ENCODE measurements around the gene GSTM4. TPM values are rescaled to one million over a fixed set of nuclear protein-coding genes. Genes with fewer than 3 reads are reported as not detected.

GSTM4 gene
- total RNA-seq, 1 experiment from 2014 or later, result 21.7 TPM

- no peak for DNase-seq (ENCODE audit: low read depth)
- in situ Hi-C loops (cut with HindIII; ENCODE audit: low pct_unique_long_range_greater_than_20kb, low sequenced_read_pairs), result no loop called here
Measured at GRCh38 chr1:109623601-109624161, 32.2 kb upstream of the GSTM4 start.

GRCh38 chr1:109624201-109625010, 31.5 kb upstream of the GSTM4 start:
- in situ Hi-C loops (cut with HindIII; ENCODE audit: low pct_unique_long_range_greater_than_20kb, low sequenced_read_pairs), result no loop called here
- DNase-seq (ENCODE audit: low read depth), result no peak

- in situ Hi-C loops (cut with HindIII; ENCODE audit: low pct_unique_long_range_greater_than_20kb, low sequenced_read_pairs), result no loop called here
- no peak for DNase-seq (ENCODE audit: low read depth)
Measured at GRCh38 chr1:109625176-109625575, 30.7 kb upstream of the GSTM4 start.

- in situ Hi-C loops (cut with HindIII; ENCODE audit: low pct_unique_long_range_greater_than_20kb, low sequenced_read_pairs), result no loop called here
- no peak for DNase-seq (ENCODE audit: low read depth)
Measured at GRCh38 chr1:109625601-109626560, 30.0 kb upstream of the GSTM4 start.

GRCh38 chr1:109626682-109627408, 29.1 kb upstream of the GSTM4 start:
- DNase-seq (ENCODE audit: low read depth), result no peak
- in situ Hi-C loops (cut with HindIII; ENCODE audit: low pct_unique_long_range_greater_than_20kb, low sequenced_read_pairs), result no loop called here

- peak; percentile 81 for DNase-seq (ENCODE audit: low read depth)
- in situ Hi-C loops (cut with HindIII; ENCODE audit: low pct_unique_long_range_greater_than_20kb, low sequenced_read_pairs), result no loop called here
Measured at GRCh38 chr1:109627692-109628399, 28.1 kb upstream of the GSTM4 start.

GRCh38 chr1:109628540-109629321, 27.2 kb upstream of the GSTM4 start:
- in situ Hi-C loops (cut with HindIII; ENCODE audit: low pct_unique_long_range_greater_than_20kb, low sequenced_read_pairs), result no loop called here
- DNase-seq (ENCODE audit: low read depth), result peak; percentile 89

- in situ Hi-C loops (cut with HindIII; ENCODE audit: low pct_unique_long_range_greater_than_20kb, low sequenced_read_pairs), result no loop called here
Measured at GRCh38 chr1:109629372-109630030, 26.4 kb upstream of the GSTM4 start.

GRCh38 chr1:109630081-109630897, 25.6 kb upstream of the GSTM4 start:
- in situ Hi-C loops (cut with HindIII; ENCODE audit: low pct_unique_long_range_greater_than_20kb, low sequenced_read_pairs), result no loop called here

More at GRCh38 chr1:109629372-109630030, 26.4 kb upstream of the GSTM4 start:
- DNase-seq (ENCODE audit: low read depth), result no peak

GRCh38 chr1:109630898-109631512, 24.9 kb upstream of the GSTM4 start:
- DNase-seq (ENCODE audit: low read depth), result no peak
- in situ Hi-C loops (cut with HindIII; ENCODE audit: low pct_unique_long_range_greater_than_20kb, low sequenced_read_pairs), result no loop called here

More at GRCh38 chr1:109630081-109630897, 25.6 kb upstream of the GSTM4 start:
- no peak for DNase-seq (ENCODE audit: low read depth)

- in situ Hi-C loops (cut with HindIII; ENCODE audit: low pct_unique_long_range_greater_than_20kb, low sequenced_read_pairs), result no loop called here
- DNase-seq (ENCODE audit: low read depth), result no peak
Measured at GRCh38 chr1:109631513-109632505, 24.1 kb upstream of the GSTM4 start.

GRCh38 chr1:109632671-109633346, 23.1 kb upstream of the GSTM4 start:
- in situ Hi-C loops (cut with HindIII; ENCODE audit: low pct_unique_long_range_greater_than_20kb, low sequenced_read_pairs), result no loop called here
- no peak for DNase-seq (ENCODE audit: low read depth)

- DNase-seq (ENCODE audit: low read depth), result no peak
- in situ Hi-C loops (cut with HindIII; ENCODE audit: low pct_unique_long_range_greater_than_20kb, low sequenced_read_pairs), result no loop called here
Measured at GRCh38 chr1:109634292-109634691, 21.6 kb upstream of the GSTM4 start.

Measured in Caki2 (cell line).